ENCODE data around the gene WBP2NL. TPM values are rescaled to one million over a fixed set of nuclear protein-coding genes. Genes with fewer than 3 reads are reported as not detected.
A peak's percentile ranks its signal among the peaks of the same experiment; 100 is the strongest.
"Not testable (repeated sequence)": the region's sequence is repeated elsewhere in the genome, so short reads cannot be mapped to it uniquely, and the experiment has no call there.

WBP2NL gene, protein sequence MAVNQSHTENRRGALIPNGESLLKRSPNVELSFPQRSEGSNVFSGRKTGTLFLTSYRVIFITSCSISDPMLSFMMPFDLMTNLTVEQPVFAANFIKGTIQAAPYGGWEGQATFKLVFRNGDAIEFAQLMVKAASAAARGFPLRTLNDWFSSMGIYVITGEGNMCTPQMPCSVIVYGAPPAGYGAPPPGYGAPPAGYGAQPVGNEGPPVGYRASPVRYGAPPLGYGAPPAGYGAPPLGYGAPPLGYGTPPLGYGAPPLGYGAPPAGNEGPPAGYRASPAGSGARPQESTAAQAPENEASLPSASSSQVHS
- 0.34 TPM in 1 of 2 replicates, not detected in the other for total RNA-seq

DNA sequence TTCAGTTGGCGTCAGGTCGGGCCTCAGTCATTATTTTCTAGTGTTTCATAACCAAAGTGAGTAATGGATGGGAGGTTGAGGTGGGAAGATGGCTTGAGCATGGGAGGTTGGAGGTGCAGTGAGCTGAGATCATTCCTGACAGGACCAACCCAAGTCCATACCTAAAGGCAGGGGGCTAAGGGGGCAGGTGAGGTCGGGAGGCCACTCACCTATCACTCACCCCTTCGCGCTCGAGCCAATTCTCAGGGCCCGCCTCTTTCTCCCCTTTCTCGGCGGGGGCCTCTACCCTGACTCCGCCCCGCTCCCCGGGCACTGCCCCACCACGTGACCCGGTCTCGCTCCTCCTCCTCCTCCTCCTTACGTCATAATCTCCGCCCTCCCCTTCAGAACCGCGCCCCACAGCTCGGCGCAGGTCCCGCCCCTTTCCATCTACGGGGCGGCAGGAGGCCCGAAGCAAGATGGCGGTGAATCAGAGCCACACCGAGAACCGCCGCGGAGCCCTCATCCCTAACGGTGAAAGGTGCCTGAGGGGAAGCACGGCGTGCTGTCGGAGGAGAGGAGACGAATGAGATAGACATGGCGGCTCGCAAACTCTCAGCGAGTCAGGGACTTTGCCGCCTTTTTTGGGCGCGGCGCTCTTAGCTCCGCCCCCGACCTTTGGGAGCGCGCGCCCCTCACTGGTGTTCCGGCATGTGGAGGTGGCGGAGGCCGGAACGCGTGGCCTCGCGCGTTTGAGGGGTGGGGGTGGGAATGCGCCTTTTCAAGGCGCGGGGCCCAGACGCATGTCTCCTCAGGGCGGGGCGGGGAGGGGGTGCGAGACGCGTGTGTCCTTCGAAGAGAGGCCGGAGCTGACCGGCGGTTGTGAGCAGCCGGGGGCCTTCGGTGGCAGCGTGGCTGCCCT, at the start of gene WBP2NL:
Gene WBP2NL, plus strand, starts transcription at position 428 of the 901 bp plus-strand sequence. Its CDS starts 31 bp downstream, at position 459.
- DNase-seq, result peak; percentile 85

DNA sequence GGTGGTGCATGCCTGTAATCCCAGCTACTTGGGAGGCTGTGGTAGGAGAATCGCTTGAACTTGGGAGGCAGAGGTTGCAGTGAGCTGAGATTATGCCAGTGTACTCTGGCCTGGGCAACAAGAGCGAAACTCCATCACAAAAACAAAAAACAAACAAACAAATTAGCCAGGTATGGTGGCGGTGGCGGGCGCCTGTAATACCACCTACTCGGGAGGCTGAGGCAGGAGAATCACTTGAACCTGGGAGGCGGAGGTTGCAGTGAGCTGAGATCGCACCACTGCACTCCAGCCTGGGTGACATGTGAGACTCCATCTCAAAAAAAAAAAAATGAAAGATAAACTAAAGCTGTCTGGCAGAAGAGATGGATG, 49.7 kb upstream of the WBP2NL start:
- DNase-seq, result not testable (repeated sequence)

DNA sequence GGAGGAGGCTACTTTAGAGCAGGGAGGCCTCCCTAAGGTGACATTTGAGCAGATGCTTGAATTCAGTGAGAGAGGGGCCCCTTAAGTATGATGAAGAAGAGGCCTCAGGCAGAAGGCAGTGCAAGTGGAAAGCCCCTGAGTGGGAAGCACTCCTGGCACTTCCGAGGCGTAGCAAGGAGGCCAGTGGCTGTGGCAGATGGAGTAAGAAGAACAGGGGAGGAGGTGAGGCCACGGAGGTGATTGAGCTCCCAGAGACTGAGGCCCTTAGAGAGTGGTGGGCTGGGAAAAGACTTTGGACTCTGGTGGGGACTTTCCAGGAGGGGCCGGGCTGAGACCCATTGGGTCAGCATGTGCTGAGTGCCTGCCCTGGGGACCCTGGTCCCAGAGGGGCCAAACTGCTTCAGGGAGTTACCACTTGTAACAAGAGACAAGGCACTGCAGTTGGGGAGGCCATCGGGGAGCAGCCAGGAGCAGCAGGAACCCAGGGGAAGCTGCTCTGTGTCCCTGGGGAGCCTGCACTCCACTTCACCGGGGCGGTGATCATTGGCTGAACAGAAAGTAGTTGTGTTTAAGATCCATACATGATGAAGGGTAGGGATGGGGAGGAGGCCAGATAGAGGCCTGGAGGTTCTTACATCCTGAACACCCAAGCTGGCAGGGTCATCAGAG, 49.2 kb upstream of the WBP2NL start:
- no peak for DNase-seq

DNA sequence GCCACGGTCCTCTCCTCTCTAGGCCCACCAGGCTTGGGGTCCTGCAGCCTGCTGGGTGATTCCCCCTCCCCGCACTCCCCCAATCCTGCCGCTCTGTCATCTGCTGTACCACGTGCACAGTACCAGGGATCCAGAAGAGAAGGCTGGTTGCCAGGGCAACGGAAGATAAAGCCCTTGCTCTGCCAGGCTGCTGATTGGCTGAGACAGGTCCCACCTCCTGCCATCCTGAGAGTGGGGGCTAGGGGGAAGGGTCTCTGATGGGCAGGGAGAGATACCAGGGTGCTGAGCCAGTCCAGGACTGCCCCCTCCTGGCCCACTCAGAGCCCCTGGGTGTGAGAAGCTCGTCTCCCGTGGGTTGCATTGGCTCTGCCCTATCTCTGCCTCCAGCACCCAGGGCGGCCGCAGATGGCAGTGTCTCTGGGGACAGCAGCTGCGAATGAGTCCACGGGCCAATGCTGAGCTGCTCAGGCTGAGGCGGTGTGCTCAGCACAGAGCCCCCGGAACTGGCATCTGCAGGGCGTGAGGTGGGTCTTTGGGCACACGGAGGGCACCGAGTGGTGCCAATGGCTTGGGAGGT, 46.6 kb upstream of the WBP2NL start, which contains the start of gene SMIM45:
Gene SMIM45, plus strand, starts transcription at position 253 of the 577 bp plus-strand sequence.
- DNase-seq, result no peak

DNA sequence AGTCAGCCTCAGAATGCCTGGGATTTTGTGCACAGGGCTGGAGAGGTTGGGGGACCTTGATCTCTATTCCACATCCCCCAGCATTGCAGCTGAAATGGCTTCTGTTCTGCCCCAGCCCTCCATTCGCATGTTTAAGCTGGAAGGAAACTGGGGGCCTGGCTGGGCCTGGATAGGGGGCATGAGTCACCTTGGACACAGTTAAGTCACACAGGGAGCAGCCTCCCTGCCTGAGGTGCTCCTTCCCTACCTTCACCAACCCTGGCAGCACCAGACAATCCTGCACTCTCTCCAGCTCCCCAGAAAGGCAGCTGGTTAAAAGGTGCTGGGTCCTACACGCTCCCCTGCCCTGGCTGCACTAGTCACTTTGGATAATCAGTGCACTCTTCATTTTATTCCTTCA, 45.9 kb upstream of the WBP2NL start:
- DNase-seq, result no peak

DNA sequence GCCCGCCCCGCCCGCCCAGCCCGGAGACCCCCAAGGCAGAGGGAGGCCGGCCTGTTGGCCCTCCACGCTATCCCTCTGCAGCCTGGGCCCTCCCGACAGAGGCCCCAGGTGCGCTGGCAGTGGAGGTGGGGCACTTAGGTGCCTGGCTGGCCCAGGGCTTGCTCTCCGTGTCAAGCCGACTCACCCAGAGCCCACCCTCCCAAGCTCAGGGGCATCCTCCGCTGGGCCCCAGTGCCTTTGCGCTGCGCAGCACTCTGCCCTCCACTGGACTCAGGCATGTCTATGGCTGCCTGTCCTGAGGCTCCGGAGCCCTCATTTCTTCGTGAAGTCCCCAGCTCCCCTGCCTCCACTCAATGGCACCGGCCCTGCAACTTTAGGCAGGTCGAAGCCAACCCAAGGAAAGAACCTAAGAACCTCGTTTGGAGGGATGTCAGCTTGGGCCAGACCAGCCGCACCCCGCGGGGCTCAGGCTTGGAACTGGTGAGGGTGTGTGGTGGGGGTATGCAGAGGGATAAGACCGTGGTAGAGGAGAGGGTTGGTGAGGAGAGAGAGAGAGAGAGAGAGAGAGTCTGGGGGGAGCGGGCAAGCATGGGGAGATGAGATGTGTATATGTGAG, 40.5 kb upstream of the WBP2NL start:
- no peak for DNase-seq

DNA sequence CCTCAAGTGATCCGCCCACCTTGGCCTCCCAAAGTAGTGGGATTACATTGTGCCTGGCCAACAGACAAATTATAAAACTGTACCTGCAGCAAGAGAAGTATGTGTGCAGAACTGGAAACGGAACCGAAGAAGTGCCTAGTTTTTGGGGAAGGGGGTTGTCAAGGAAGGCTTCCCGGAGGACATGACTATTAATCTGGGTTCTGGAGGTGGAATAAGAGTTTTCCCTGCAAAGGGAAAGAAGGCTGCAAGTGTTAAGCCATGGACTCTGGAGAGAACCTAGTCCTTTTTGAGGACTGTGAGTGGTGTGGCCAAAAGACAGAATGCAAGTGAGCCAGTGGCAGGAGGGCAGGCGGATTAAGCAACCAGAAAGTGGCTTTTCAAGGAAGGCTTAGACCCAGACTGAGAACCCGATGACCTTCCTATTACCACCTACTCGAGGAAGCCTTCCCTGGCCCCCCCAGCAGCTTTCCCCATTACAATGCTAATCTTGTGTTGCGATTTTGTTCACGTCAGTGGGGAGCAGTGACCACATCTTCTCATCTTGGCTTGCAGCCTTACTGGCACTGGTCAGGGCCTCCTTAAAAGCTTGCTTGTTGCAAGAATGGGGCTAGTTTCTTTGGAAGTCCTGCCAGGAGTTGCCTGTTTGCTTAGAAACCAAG, 35.0 kb upstream of the WBP2NL start:
- no peak for DNase-seq

DNA sequence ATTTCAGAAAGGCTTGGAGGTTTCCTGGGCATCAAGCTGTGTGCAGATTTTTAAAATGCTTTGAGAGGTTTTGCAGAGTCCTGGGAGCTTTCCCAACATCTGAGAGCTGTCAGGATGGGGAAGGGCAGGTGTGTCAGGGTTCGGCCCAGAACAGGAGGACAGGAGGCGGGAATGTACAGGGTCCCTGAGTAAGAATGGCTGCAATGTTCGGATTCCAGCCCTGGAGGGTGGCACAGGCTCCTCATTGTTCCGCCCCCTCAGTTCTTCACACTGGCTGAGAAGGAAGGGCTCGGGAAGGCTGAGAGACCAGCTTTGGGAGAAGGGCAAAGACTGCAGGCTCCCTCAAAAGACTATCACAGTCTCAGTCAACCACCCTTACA, 34.5 kb upstream of the WBP2NL start:
- no peak for DNase-seq

DNA sequence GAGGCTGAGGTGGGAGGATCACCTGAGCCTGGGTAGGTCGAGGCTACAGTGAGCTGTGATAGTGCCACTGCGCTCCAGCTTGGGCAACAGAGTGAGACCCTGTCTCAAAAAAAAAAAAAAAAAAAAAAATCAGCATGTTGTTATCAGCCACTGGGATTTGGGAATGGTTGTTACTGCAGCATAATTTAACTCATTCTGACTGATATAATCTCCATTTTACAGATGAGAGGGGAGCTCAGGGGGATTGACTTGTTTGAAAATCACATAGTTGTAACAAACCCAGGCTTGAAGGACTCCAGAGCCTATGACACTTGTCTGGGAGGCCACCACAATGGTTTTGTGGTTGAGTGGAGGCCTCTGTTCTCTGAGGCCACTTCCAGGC, 32.4 kb upstream of the WBP2NL start:
- DNase-seq, result no peak

DNA sequence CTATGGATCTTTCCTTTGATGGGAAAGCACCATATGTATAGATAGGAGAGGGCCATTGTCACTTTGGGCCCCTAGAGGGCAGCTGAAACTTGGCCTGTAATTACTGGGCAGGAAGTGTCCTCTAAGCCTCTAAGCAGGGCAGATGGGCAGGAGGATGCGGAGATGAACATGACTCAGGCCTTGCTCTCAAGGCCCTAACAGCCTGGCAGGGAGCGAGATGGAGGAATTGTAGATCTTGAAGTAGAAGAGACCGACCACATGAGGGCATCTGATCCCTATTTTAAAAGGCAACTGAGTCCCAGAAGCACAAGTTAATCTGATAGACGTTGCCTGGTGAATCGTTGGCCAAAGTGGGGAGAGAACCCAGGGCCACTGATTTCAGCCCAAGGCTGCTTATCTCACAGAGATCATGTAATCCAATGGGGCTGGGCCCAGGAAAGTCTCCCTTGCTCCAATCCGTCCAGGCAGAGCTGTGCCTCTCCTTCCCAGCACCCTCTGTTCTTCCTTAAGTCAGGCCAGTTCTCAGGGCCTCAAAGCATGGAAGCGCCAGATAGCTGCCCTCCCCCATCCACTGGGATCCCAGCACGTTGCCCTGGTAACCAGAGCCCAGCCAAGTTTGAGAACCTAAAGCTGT, 31.9 kb upstream of the WBP2NL start:
- DNase-seq, result peak; percentile 90

DNA sequence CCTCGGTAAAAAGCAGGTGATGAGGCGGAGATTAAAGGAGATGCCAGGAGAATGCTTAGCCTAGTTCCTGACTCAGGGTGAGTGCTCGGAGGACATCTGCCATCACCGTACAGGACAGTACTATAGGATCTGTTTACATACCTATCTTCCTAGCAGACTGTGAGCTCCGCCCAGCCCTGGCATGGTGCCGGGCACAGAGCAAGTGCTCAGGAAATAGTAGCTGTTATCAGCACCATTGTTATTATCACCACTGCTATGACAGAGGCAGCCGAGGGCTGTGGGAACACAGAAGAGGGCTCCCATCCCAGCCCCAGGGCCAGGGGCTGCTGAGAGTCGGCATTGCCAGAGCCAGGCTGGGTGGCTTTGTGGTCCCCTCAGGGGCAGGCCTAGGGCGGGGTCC, 30.0 kb upstream of the WBP2NL start:
- DNase-seq, result peak; percentile 61

DNA sequence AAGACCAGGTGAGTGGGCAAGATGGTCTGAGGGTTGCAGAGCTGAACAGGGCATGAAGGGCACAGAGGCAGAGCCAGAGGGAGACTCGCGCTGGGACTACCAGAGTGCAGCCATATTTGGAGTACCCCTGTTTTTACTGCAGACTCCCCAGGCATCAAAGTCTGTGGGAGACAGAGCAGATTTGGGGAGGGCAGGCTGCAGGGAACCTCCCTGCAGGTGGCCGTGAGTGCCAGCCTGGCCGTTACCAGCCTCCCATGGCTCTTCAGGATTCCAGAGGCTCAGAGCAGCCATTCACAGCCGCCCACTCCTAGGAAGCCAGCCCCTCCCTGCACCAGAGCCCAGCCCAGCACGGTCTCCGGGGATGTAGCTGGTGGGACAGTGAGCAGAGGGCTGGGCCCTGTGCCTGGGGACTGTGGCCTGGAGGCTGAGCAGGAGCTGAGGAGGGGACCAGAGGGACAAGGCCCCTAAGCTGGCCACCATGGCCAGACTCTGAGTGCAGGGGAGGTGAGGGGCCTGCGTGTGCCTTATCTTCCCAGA, 29.4 kb upstream of the WBP2NL start, which contains the start of gene SEPTIN3:
Gene SEPTIN3, plus strand, starts transcription at position 334 of the 537 bp plus-strand sequence. CDS start 2,050 bp downstream, outside the sequence.
- DNase-seq, result no peak

DNA sequence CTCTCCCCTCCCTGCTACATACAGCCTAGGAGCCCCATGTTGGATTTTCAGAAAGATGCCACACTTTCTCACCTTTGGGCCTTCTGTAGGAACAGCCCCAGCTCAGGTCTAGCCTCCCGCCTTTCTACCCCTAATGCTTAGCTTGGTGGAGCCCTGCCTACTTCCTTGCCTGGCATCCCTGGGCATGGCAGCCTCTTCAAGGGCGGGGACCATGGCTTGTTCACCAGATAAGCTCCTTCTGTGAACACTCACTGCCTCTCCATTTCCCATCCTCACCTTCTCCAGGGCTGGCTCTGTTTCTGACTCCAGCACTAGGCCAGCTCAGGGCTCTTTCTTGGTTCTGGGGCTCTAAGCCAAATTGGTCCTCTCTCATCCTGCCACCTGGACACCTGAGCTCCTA, 28.0 kb upstream of the WBP2NL start:
- no peak for DNase-seq

DNA sequence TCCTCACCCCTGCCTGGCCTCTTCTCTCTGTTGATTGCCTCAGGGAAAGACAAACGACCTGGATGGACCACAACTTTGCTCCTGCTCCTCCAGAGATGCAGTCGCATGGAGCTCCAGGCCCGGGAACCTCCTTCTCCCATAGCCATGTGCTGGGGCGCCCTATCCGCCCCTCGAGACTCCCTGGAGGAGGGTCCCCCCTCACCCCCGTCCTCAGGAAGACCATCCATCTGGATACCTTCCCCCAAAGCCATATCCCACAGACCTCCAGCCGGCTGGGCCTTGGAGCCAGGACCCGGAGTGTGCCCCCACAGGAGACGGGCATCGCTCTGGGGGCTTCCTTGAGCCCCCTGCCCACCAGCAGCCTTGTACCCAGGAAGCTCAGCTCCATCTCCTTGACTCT, 27.2 kb upstream of the WBP2NL start:
- no peak for DNase-seq

DNA sequence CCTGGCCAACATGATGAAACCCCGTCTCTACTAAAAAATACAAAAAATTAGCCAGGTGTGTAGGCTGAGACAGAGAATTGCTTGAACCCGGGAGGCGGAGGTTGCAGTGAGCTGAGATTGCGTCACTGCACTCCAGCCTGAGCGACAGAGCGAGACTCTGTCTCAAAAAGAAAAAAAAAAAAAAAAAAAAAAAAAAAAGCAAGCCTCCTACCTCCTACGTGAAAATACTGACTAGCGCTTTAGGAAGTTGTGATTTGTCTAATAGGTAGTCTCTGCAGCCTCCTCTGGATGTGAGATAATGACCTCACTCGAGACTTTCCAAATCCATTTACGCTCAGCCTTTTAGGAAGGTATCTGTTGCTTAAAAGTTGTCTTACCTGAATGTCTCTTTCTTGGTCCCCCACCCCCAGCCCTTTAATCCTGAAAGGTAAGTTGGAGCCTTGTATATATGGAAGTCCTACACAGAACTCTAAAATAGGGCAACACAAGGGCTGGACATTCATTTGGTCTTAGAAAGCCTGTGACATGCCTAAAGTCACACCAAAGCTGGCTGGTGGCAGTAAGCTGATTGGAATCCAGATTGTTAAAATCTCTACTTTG, 23.8 kb upstream of the WBP2NL start:
- DNase-seq, result no peak

DNA sequence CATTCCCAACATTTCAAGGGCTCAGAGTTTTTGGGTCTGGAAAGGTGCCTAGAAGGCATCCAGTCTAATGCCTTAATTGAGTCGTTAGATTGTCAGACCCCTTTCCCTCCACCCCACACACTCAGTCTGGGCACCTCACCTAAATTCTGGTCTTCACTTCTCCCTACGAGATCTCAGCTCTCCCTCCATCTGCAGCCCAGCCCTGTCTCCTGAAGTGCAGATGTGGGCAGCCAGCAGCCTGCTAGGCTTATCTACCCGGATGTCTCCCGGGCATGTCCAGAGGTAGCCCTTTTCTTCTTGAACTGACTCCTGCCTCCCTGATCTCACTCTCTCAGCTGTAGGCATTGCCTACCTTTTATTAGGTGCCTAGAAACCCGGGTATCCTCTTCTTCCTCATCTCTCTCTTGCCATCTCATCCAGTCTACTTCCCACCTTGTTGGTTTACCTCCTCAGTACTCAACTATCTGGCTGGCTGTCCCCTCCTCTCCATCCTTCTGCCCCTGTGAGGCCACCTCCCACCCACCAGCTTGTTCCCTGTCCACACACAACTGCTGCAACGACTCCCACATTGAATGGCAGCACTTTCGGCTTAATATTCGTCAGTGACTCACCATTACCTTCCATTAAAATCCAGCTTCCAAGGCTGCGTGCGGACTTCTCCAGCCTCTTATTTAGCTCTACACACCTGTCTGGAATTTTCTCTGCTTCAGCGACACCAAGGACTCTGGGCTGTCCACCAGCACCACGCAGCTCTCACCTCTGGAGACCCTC, 23.1 kb upstream of the WBP2NL start:
- no peak for DNase-seq

DNA sequence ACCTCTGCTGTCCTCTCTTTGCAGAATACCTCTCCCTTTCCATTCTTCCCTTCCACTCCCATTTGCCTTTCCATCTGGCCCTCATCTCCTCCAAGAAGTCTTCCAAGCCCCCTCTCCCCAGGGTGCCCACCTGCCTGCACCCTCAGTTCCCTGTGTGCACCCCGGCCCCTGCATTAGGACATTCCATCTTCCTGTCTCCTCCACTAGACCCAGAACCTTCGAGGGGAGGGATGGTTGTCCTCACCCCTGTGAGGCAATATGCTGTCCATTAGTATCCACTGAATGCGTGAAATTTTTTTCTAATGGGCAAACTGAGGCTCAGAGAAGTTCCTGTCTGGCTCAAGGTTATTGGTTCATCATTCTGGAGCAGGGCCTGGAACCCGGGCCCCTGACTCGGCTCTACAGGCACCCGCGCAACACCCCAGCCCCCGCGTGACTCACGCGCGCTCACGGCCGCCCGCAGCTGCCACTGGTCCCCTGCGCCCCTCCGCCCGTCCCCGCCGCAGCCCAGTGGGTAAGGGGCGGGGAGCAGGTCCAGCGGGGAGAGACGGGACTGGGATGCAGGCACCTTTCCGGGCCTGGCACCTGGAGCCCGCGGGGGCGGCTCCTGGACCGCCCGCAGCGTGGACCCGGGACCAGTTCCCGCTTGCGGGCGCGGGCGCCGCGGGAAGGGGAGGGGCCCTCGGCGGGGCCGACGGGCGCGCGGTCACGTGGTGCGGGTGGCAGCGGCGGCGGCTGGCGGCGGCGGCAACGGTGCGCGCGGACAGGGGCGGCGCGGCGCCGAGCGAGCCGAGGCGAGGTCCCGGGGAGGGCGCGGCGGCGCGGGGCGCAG, 22.3 kb upstream of the WBP2NL start:
- DNase-seq, result no peak

DNA sequence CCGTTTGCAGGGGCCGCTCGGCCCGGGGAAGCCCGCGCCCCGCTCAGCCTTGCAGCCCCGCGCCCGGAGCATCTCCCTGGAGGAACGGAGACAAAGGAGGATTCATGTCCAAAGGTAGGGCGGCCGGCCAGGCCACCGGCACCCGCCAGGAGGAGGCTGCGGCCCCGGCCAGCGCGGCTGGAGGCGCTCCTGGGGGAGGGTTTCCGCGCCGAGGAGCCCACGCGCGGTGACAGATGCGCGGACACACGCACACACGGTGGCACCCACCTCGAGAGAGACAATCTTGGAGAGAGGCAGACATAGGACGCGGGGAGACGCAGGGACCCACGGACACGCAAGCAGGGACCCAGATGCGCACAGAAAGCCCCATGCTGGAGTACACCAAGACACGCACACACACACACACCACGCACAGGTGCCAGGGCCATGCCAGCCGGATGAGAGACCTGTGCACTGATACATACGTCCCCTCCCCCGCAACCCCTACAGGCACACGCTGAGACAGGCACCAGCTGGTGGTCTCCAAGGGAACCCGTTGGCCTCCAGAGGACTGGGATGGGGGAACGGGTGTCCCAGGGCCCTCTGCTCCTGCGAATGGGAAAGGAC, 21.5 kb upstream of the WBP2NL start:
- DNase-seq, result no peak

Data from dermis blood vessel endothelial cell (primary cell).